H9 (cell line): ENCODE results near the gene DIAPH2. TPM values are rescaled to one million over a fixed set of nuclear protein-coding genes. Genes with fewer than 3 reads are reported as not detected.

ENCODE experiments used
- DNase-seq: peaks from one replicate; pipeline ENCODE4 v3.0.0-alpha.2; 2017
- H2AFZ ChIP-seq: one replicate; pipeline ENCODE4 v1.6.1; 2013; ENCODE audit warnings: mild to moderate bottlenecking, low read length, control low read depth, moderate library complexity
- H2AK5ac ChIP-seq: 2 replicates; pipeline ENCODE4 v1.6.1; 2013; ENCODE audit warnings: low read length, control low read depth, mixed read lengths; ENCODE audit not compliant: insufficient read length
- H2BK120ac ChIP-seq: one replicate; pipeline ENCODE4 v1.6.1; 2013; ENCODE audit warnings: low read depth, mild to moderate bottlenecking, low read length, control low read depth, inconsistent platforms; ENCODE audit not compliant: poor library complexity, severe bottlenecking
- H2BK12ac ChIP-seq: 2 replicates; pipeline ENCODE4 v1.6.1; 2013; ENCODE audit warnings: low read length, control low read depth, mixed read lengths, low read depth; ENCODE audit not compliant: insufficient read length
- H2BK15ac ChIP-seq: 2 replicates; pipeline ENCODE4 v1.6.1; 2013; ENCODE audit warnings: low read depth, low read length, control low read depth
- H2BK20ac ChIP-seq: one replicate; pipeline ENCODE4 v1.6.1; 2013; ENCODE audit warnings: low read depth, mild to moderate bottlenecking, low read length, control low read depth, inconsistent platforms; ENCODE audit not compliant: poor library complexity, severe bottlenecking
- H2BK5ac ChIP-seq: 2 replicates; pipeline ENCODE4 v1.6.1; 2013; ENCODE audit warnings: low read length, control low read depth, mixed read lengths; ENCODE audit not compliant: insufficient read length
- H3K14ac ChIP-seq: 2 replicates; pipeline ENCODE4 v1.6.1; 2013; ENCODE audit warnings: low read length, control low read depth; ENCODE audit not compliant: insufficient read depth
- H3K18ac ChIP-seq: 2 replicates; pipeline ENCODE4 v1.6.1; 2013; ENCODE audit warnings: low read depth, mild to moderate bottlenecking, mixed read lengths, low read length, control low read depth; ENCODE audit not compliant: insufficient read length
- H3K23ac ChIP-seq: 2 replicates; pipeline ENCODE4 v1.6.1; 2013; ENCODE audit warnings: low read length, control low read depth, mixed read lengths, low read depth; ENCODE audit not compliant: insufficient read length
- H3K23me2 ChIP-seq: 2 replicates; pipeline ENCODE4 v1.6.1; 2013; ENCODE audit warnings: low read depth, mild to moderate bottlenecking, mixed read lengths, low read length, control low read depth; ENCODE audit not compliant: insufficient read length, poor library complexity, severe bottlenecking
- H3K27ac ChIP-seq: 2 replicates; pipeline ENCODE4 v1.5.1; 2013; ENCODE audit warnings: low read length, control low read depth, mixed read lengths, low read depth; ENCODE audit not compliant: insufficient read length
- H3K27me3 ChIP-seq: 2 replicates; pipeline ENCODE4 v1.6.1; 2013; ENCODE audit warnings: low read length, control low read depth, inconsistent platforms; ENCODE audit not compliant: insufficient read depth
- H3K4ac ChIP-seq: 2 replicates; pipeline ENCODE4 v1.6.1; 2013; ENCODE audit warnings: low read depth, mild to moderate bottlenecking, control low read depth, inconsistent platforms, low read length, moderate library complexity
- H3K4me1 ChIP-seq: 2 replicates; pipeline ENCODE4 v1.6.1; 2013; ENCODE audit warnings: low read length, control low read depth, inconsistent platforms; ENCODE audit not compliant: insufficient read depth
- H3K4me2 ChIP-seq: 2 replicates; pipeline ENCODE4 v1.6.1; 2013; ENCODE audit warnings: low read length, control low read depth, mixed read lengths; ENCODE audit not compliant: insufficient read length, insufficient read depth
- H3K56ac ChIP-seq: 2 replicates; pipeline ENCODE4 v1.6.1; 2013; ENCODE audit warnings: low read depth, mild to moderate bottlenecking, mixed read lengths, low read length, control low read depth; ENCODE audit not compliant: insufficient read length
- H3K79me1 ChIP-seq: 2 replicates; pipeline ENCODE4 v1.6.1; 2013; ENCODE audit warnings: low read depth, mild to moderate bottlenecking, moderate library complexity, low read length, control low read depth, inconsistent platforms; ENCODE audit not compliant: insufficient read depth, poor library complexity, severe bottlenecking
- H3K79me2 ChIP-seq: 2 replicates; pipeline ENCODE4 v1.6.1; 2013; ENCODE audit warnings: low read length, control low read depth, inconsistent platforms; ENCODE audit not compliant: insufficient read depth
- H3K9ac ChIP-seq: 2 replicates; pipeline ENCODE4 v1.6.1; 2013; ENCODE audit warnings: low read length, control low read depth, mixed read lengths; ENCODE audit not compliant: insufficient read length; ENCODE audit errors: extremely low read depth
- H3K9me3 ChIP-seq: one replicate; pipeline ENCODE4 v1.6.1; 2013; ENCODE audit warnings: low read depth, low read length, inconsistent platforms; ENCODE audit not compliant: control insufficient read depth
- H3T11ph ChIP-seq: one replicate; pipeline ENCODE4 v1.6.1; 2013; ENCODE audit warnings: mild to moderate bottlenecking, low read length, control low read depth, inconsistent platforms
- H4K20me1 ChIP-seq: one replicate; pipeline ENCODE4 v1.6.1; 2013; ENCODE audit not compliant: control insufficient read depth, insufficient read length, insufficient read depth
- H4K5ac ChIP-seq: 2 replicates; pipeline ENCODE4 v1.6.1; 2013; ENCODE audit warnings: low read depth, mild to moderate bottlenecking, mixed read lengths, low read length, control low read depth; ENCODE audit not compliant: insufficient read length
- H4K8ac ChIP-seq: replicated peaks from 2 replicates; pipeline ENCODE4 v1.6.1; 2013; ENCODE audit warnings: low read length, control low read depth, mixed read lengths, low read depth; ENCODE audit not compliant: insufficient read length
- H4K91ac ChIP-seq: 2 replicates; pipeline ENCODE4 v1.6.1; 2013; ENCODE audit warnings: low read depth, mild to moderate bottlenecking, moderate library complexity, mixed read lengths, low read length, control low read depth; ENCODE audit not compliant: insufficient read length
- H3K27ac Mint-ChIP-seq, 3 experiments: 2 replicates in 2 of 3; 3 replicates in 1 of 3; pipeline ENCODE4 v1.8.0; 2020 to 2021; ENCODE audit warnings: mixed read lengths in 3 of 3, mild to moderate bottlenecking in 1 of 3, moderate library complexity in 1 of 3
- H3K27me3 Mint-ChIP-seq: 2 replicates; pipeline ENCODE4 v1.8.0; 2021; ENCODE audit warnings: low read depth, mild to moderate bottlenecking, moderate library complexity, mixed read lengths
- H3K36me3 Mint-ChIP-seq, 3 experiments: 2 replicates in 2 of 3; 3 replicates in 1 of 3; pipeline ENCODE4 v1.8.0; 2020 to 2021; ENCODE audit warnings: low read depth in 3 of 3, mixed read lengths in 3 of 3; ENCODE audit not compliant: insufficient read depth in 1 of 3
- H3K4me1 Mint-ChIP-seq, 2 experiments: 2 replicates each; pipeline ENCODE4 v1.8.0; 2020; ENCODE audit warnings: mixed read lengths in 2 of 2
- H3K4me3 Mint-ChIP-seq, 2 experiments: 2 replicates in 1 of 2; 3 replicates in 1 of 2; pipeline ENCODE4 v1.8.0; 2020 to 2021; ENCODE audit warnings: mild to moderate bottlenecking in 2 of 2, mixed read lengths in 2 of 2, moderate library complexity in 1 of 2
- H3K9me3 Mint-ChIP-seq, 2 experiments: 2 replicates in 1 of 2; 3 replicates in 1 of 2; pipeline ENCODE4 v1.8.0; 2020; ENCODE audit warnings: mild to moderate bottlenecking in 2 of 2, mixed read lengths in 2 of 2, moderate library complexity in 1 of 2
- CTCF ChIP-seq: fragments of 200-600 bp; sonication (generic); conservative IDR thresholded peaks from 3 replicates; pipeline ENCODE4 v1.8.0; 2021; ENCODE audit warnings: antibody characterized with exemption, mild to moderate bottlenecking
- WGBS: extraction: QIAGEN DNeasy Blood & Tissue Kit; methylation state at CpG from one replicate; pipeline ENCODE4 v1.1.7; 2013; ENCODE audit warnings: missing lambda C conversion rate, low lambda C conversion rate, mixed read lengths; ENCODE audit not compliant: insufficient read length; ENCODE audit errors: extremely low coverage; 5-methylcytosine and 5-hydroxymethylcytosine counted together
- total RNA-seq: library from RNA; stranded (reverse); gene quantifications from 2 replicates; pipeline ENCODE4 v1.2.1, GENCODE V29; 2021

Gene DIAPH2
- total RNA-seq, 1 experiment from 2014 or later: 45.4 TPM

- Histone ChIP-seq H3K4ac (no peak overlapping the region), H4K5ac (no peak overlapping the region), H2BK15ac (no peak overlapping the region), H3K14ac (no peak overlapping the region), H3K4me2 (no peak overlapping the region), H3K23me2 (no peaks in the 10 kb centered on the region), H2AFZ (no peak overlapping the region), H3K27me3 (no peaks in the 10 kb centered on the region), H3K18ac (no peak overlapping the region), H4K91ac (no peak overlapping the region), H4K8ac (no peak overlapping the region), H3K9me3 (no peaks in the 10 kb centered on the region), H2BK120ac (no peak overlapping the region), H3K79me2 (no peaks in the 10 kb centered on the region), H3K79me1 (no peaks in the 10 kb centered on the region), H3T11ph (no peak overlapping the region), H3K56ac (no peak overlapping the region), H3K27ac (no peak overlapping the region), H3K9ac (no peak overlapping the region), H4K20me1 (no peaks in the 10 kb centered on the region), H3K23ac (no peak overlapping the region), H2AK5ac (no peak overlapping the region), H3K4me1 (no peaks in the 10 kb centered on the region), H2BK20ac (no peak overlapping the region), H2BK5ac (no peak overlapping the region), H2BK12ac (no peak overlapping the region)
- Mint-ChIP-seq H3K4me1 (no peaks in the 10 kb centered on the region; a peak in 1 of 4 replicates), H3K27me3 (no peaks in the 10 kb centered on the region), H3K27ac (peak overlapping the region in 1 of 3 experiments; percentile 0; a peak in 2 of 7 replicates), H3K9me3 (no peaks in the 10 kb centered on the region), H3K36me3 (peaks cover 0 to 4% (median 0%) of the 10 kb centered on the region in 3 experiments; a peak in 2 of 7 replicates), H3K4me3 (no peak overlapping the region)
- TF ChIP-seq CTCF: no peak
- WGBS: no CpG with 5 or more reads among the region's 3 CpGs
- no peak for DNase-seq
These were observed 863.4 kb downstream of the DIAPH2 start for GRCh38 chrX:97547877-97548578.
